GM18858 (cell line): ENCODE measurements around the gene ALDH18A1.
A peak's percentile ranks its signal among the peaks of the same experiment; 100 is the strongest.
"Not testable (repeated sequence)": the region's sequence is repeated elsewhere in the genome, so short reads cannot be mapped to it uniquely, and the experiment has no call there.

Source experiments
- ATAC-seq: cut with Tn5 transposase; IDR thresholded peaks from one replicate; pipeline ENCODE4 v1.9.1; 2021; ENCODE audit not compliant: unreplicated experiment

The ALDH18A1 gene

GRCh38 chr10:95656291-95657164 is at the start of gene ALDH18A1:
TSS of gene ALDH18A1 (minus strand) at chr10:95656711. CDS start at chr10:95653377, 3,334 bp downstream.
- peak; percentile 81 for ATAC-seq

GRCh38 chr10:95698415-95698814 is 41.9 kb upstream of the ALDH18A1 start:
- ATAC-seq, result no peak

GRCh38 chr10:95697429-95697828 is 40.9 kb upstream of the ALDH18A1 start:
- ATAC-seq, result no peak

- no peak for ATAC-seq
Measured at GRCh38 chr10:95694665-95695064, 38.2 kb upstream of the ALDH18A1 start.

GRCh38 chr10:95693668-95694534 is 37.4 kb upstream of the ALDH18A1 start, which contains the start of gene TCTN3:
TSS of gene TCTN3 (minus strand) at chr10:95693927. CDS start at chr10:95693899, 28 bp downstream.
- ATAC-seq, result peak; percentile 98

GRCh38 chr10:95693071-95693667 is 36.7 kb upstream of the ALDH18A1 start:
- ATAC-seq, result no peak

- no peak for ATAC-seq
Measured at GRCh38 chr10:95691281-95691680, 34.8 kb upstream of the ALDH18A1 start.

GRCh38 chr10:95688648-95689047 is 32.1 kb upstream of the ALDH18A1 start:
- ATAC-seq, result no peak

- ATAC-seq, result no peak
Measured at GRCh38 chr10:95683966-95684365, 27.5 kb upstream of the ALDH18A1 start.

GRCh38 chr10:95675403-95676116 is 19.0 kb upstream of the ALDH18A1 start:
- no peak for ATAC-seq

GRCh38 chr10:95674643-95675042 is 18.1 kb upstream of the ALDH18A1 start:
- ATAC-seq, result no peak

GRCh38 chr10:95672641-95673040 is 16.1 kb upstream of the ALDH18A1 start:
- ATAC-seq, result not testable (repeated sequence)

- no peak for ATAC-seq
Measured at GRCh38 chr10:95664543-95664942, 8.0 kb upstream of the ALDH18A1 start.

GRCh38 chr10:95663496-95663895 is 7.0 kb upstream of the ALDH18A1 start:
- no peak for ATAC-seq

- ATAC-seq, result no peak
Measured at GRCh38 chr10:95661818-95662217, 5.3 kb upstream of the ALDH18A1 start.

- ATAC-seq, result no peak
Measured at GRCh38 chr10:95660283-95660682, 3.8 kb upstream of the ALDH18A1 start.

- no peak for ATAC-seq
Measured at GRCh38 chr10:95657250-95657649, 739 bp upstream of the ALDH18A1 start.

GRCh38 chr10:95655571-95656290 is 780 bp downstream of the ALDH18A1 start:
- no peak for ATAC-seq

GRCh38 chr10:95653895-95654294 is 2.6 kb downstream of the ALDH18A1 start:
- ATAC-seq, result no peak
